Glutamatergic neuron (in vitro differentiated cells): ENCODE measurements around the gene DENND1C. TPM values are rescaled to one million over a fixed set of nuclear protein-coding genes. Genes with fewer than 3 reads are reported as not detected.

Experiments
- DNase-seq: peaks from one replicate; pipeline ENCODE4 v3.0.0; 2022
- H3K27ac Mint-ChIP-seq: one replicate; pipeline ENCODE4 v1.8.0; 2020; ENCODE audit warnings: mild to moderate bottlenecking, mixed read lengths, inconsistent platforms; ENCODE audit not compliant: unreplicated experiment
- H3K27me3 Mint-ChIP-seq: one replicate; pipeline ENCODE4 v1.8.0; 2020; ENCODE audit warnings: mild to moderate bottlenecking, moderate library complexity, mixed read lengths, inconsistent platforms; ENCODE audit not compliant: unreplicated experiment
- H3K36me3 Mint-ChIP-seq: one replicate; pipeline ENCODE4 v1.8.0; 2020; ENCODE audit warnings: mild to moderate bottlenecking, mixed read lengths, inconsistent platforms; ENCODE audit not compliant: unreplicated experiment
- H3K4me1 Mint-ChIP-seq: one replicate; pipeline ENCODE4 v1.8.0; 2020; ENCODE audit warnings: mild to moderate bottlenecking, low read depth, mixed read lengths, inconsistent platforms; ENCODE audit not compliant: unreplicated experiment
- H3K4me3 Mint-ChIP-seq: one replicate; pipeline ENCODE4 v1.8.0; 2020; ENCODE audit warnings: mild to moderate bottlenecking, mixed read lengths, inconsistent platforms; ENCODE audit not compliant: unreplicated experiment
- H3K9me3 Mint-ChIP-seq: one replicate; pipeline ENCODE4 v1.8.0; 2020; ENCODE audit warnings: mild to moderate bottlenecking, moderate library complexity, mixed read lengths, inconsistent platforms; ENCODE audit not compliant: unreplicated experiment
- CTCF ChIP-seq: fragments of 200-600 bp; sonication (generic); IDR thresholded peaks from one replicate; pipeline ENCODE4 v1.5.0; 2021; ENCODE audit not compliant: partially characterized antibody, unreplicated experiment
- long read RNA-seq: library from polyadenylated mRNA; unstranded; transcript quantifications from one replicate; pipeline ENCODE4 v2.0.0, GENCODE V29; 2020; ENCODE audit not compliant: unreplicated experiment
- total RNA-seq: library from RNA; stranded (reverse); fragmentation: NEBNext Ultra II Directional; extraction: Animal tissue kit (Norgen Biotek cat#: 25700); gene quantifications from one replicate; pipeline ENCODE4 v1.2.1, GENCODE V29; 2021; ENCODE audit not compliant: unreplicated experiment

Gene DENND1C
- total RNA-seq = not detected
- long read RNA-seq = 0 reads

GRCh38 chr19:6481541-6482342 lies at the start of gene DENND1C:
DENND1C (minus strand) TSS chr19:6481787; CDS start chr19:6481695, 92 bp downstream.
- peak; percentile 56 for TF ChIP-seq CTCF
- peak; percentile 50 for DNase-seq
- no peaks in the 10 kb centered on the region for H3K9me3 Mint-ChIP-seq
- H3K4me3 Mint-ChIP-seq = peak within 1 kb of the TSS; percentile 47
- H3K27me3 Mint-ChIP-seq = no peaks in the 10 kb centered on the region
- no peak within 1 kb of the TSS for H3K27ac Mint-ChIP-seq
- H3K4me1 Mint-ChIP-seq = no peaks in the 10 kb centered on the region
- H3K36me3 Mint-ChIP-seq = no peaks in the 10 kb centered on the region

GRCh38 chr19:6530386-6531162 lies 49.0 kb upstream of the DENND1C start, which contains the start of gene TNFSF9:
TNFSF9 (plus strand) TSS chr19:6531026; CDS start chr19:6531037, 11 bp downstream.
- H3K4me1 Mint-ChIP-seq = peaks cover 19% of the 10 kb centered on the region
- no peak for TF ChIP-seq CTCF
- H3K9me3 Mint-ChIP-seq = peaks cover 16% of the 10 kb centered on the region
- peaks cover 20% of the 10 kb centered on the region for H3K27me3 Mint-ChIP-seq
- H3K27ac Mint-ChIP-seq = peak within 1 kb of the TSS; percentile 54
- H3K4me3 Mint-ChIP-seq = peak within 1 kb of the TSS; percentile 91
- peaks cover 11% of the 10 kb centered on the region for H3K36me3 Mint-ChIP-seq
- DNase-seq = peak; percentile 91

GRCh38 chr19:6529937-6530385 lies 48.4 kb upstream of the DENND1C start:
- no peak overlapping the region for H3K27ac Mint-ChIP-seq
- no peak for DNase-seq
- peaks cover 20% of the 10 kb centered on the region for H3K27me3 Mint-ChIP-seq
- TF ChIP-seq CTCF = no peak
- peaks cover 19% of the 10 kb centered on the region for H3K4me1 Mint-ChIP-seq
- H3K36me3 Mint-ChIP-seq = peaks cover 11% of the 10 kb centered on the region
- peak overlapping the region; percentile 91 for H3K4me3 Mint-ChIP-seq
- peaks cover 16% of the 10 kb centered on the region for H3K9me3 Mint-ChIP-seq

GRCh38 chr19:6529351-6529750 lies 47.8 kb upstream of the DENND1C start:
- Mint-ChIP-seq H3K36me3 (peaks cover 11% of the 10 kb centered on the region), H3K27ac (peak overlapping the region; percentile 57), H3K4me1 (peaks cover 19% of the 10 kb centered on the region), H3K27me3 (peaks cover 20% of the 10 kb centered on the region), H3K9me3 (peaks cover 17% of the 10 kb centered on the region), H3K4me3 (peak overlapping the region; percentile 91)
- DNase-seq = no peak
- TF ChIP-seq CTCF = no peak
